Dermis blood vessel endothelial cell (primary cell): ENCODE data around the gene KIAA0319L. TPM values are rescaled to one million over a fixed set of nuclear protein-coding genes. Genes with fewer than 3 reads are reported as not detected.
"Not testable (repeated sequence)": the region's sequence is repeated elsewhere in the genome, so short reads cannot be mapped to it uniquely, and the experiment has no call there.

ENCODE experiments used
- DNase-seq: peaks from one replicate; pipeline ENCODE4 v3.0.0; 2010
- total RNA-seq: library from RNA; depleted of rRNA; stranded (reverse); fragments of >200 nt; gene quantifications from 2 replicates; pipeline ENCODE4 v1.2.3, GENCODE V29; 2014

Gene KIAA0319L
- 62.2 and 80.5 TPM in 2 replicates for total RNA-seq

- DNase-seq = peak; percentile 58
These were observed at the start of gene KIAA0319L for GRCh38 chr1:35557118-35557610. KIAA0319L (minus strand) TSS chr1:35557403; CDS start chr1:35554491, 2,912 bp downstream.

DNA sequence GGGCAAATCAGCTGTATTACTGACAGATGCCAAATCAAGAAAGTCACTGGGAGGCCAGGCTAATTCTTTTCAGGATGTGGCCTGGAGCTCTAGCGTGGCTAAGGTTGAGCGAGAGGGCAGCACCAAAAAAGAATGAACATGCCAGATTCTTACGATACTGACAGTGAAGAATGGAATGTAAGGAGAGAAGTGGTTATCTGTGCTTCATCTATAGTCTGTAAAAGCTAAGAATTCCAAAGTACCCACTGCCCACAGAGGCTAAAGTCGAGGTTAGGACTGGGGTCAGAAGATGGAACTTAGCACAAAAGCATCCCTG lies 48.6 kb upstream of the KIAA0319L start:
- DNase-seq = no peak

GRCh38 chr1:35605071-35605866 lies 48.1 kb upstream of the KIAA0319L start:
- no peak for DNase-seq

- no peak for DNase-seq
These were observed 46.7 kb upstream of the KIAA0319L start for GRCh38 chr1:35603941-35604340.

DNA sequence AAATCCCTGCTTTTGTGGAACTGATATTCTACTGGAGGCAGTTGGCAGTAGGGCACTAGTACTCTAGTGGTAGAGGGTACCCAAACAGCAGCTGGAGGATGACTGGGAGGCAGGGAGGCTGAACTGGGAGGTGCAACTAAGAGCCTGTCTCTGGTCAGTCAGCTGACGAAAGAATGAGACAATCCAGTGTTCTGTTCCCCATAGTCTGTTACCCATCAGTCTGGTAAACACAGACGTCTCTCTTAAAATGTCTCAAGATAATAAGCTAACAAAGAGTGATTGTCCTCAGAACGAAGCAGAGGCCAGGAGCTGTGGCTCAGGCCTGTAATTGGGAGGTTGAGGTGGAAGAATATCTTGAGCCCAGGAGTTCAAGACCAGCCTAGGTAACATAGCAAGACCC lies 46.3 kb upstream of the KIAA0319L start:
- no peak for DNase-seq

DNA sequence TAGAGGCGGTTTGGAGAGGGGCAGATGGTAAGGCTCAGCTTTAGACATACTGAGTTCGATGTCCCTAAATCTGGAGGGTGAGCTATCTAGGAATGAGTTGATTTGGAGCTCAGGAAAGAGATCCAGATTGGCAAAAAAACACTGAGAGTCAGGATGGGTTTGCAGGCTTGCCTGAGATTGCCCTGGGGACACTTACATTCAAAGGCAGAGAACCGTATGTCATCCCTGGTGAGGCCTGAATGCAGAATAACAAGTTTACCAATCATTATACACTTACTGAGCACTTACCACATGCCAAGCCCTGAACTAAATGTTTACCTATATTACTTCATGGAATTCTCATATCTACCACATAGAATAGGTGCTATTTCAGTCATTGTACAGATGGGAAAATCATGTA lies 43.4 kb upstream of the KIAA0319L start:
- DNase-seq = no peak

DNA sequence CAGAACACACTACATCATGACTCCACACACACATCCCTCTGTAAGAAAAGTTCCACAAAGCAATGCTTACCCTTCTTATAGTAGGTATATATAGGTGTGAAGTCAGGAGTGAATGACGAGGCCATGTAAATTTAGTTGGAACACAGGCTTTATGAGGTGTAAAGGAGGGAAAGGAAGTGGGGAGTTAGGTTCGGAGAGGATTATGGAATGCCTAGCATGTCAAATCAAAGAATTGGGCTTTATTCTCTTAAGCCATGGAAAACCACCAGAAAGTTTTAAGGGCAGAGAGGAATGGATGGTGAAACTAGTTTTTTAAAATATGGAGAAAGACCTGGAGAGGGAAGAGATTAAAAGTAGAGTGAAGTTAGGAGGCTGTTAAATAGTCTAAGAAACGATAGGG lies 42.2 kb upstream of the KIAA0319L start:
- no peak for DNase-seq

GRCh38 chr1:35598895-35599294 lies 41.7 kb upstream of the KIAA0319L start:
- no peak for DNase-seq

DNA sequence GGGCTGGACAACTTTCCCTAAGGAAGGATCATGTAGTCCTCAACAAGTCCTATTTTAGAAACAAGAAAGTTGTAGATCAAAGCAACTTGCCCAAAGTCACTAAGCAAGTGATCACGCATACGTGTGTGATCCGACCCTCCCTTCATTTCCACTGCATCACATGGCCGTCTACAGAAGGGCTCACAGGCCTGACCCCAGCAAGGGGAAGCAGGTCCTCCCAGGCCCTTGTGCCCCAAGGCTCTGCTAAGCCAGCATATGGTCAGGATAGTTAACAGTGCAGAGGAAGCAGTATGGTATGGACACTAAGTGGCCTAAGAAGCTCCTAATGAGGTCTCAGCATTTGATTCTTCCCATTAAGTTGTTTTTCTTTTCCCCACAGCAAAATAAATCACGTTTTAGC lies 40.7 kb upstream of the KIAA0319L start:
- no peak for DNase-seq

- no peak for DNase-seq
These were observed 38.5 kb upstream of the KIAA0319L start for GRCh38 chr1:35595684-35596083.

DNA sequence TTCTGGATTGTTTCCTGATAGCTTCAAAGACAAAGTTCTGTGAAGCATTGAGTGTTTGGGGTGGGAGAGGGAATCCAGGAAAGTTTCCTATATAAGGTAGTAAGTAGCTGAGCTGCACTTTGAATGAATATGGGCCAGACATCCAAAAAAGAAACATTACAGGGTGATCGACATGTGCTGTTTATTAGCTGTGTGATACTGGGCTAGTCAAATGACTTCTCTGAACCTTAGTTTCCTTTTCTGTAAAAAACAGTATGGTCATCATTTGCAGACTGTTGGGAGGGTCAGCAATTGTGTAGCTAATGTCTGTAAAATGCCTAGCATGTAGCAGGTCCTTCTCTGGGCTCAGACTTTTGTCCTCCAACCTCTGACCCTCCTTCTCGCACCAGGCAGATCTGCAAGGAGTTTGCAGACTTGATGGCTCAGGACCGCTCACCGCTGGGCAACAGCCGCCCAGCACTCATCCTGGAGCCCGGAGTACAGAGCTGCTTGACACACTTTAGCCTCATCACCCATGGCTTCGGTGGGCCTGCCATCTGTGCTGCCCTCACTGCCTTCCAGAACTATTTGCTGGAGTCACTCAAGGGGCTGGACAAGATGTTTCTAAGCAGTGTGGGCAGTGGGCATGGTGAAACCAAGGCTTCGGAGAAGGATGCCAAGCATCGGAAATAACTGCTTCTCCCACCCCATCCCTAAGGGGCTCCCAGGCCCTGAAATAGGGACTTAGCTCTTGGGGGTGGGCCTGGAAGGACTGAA lies 37.0 kb upstream of the KIAA0319L start:
- DNase-seq = no peak

DNA sequence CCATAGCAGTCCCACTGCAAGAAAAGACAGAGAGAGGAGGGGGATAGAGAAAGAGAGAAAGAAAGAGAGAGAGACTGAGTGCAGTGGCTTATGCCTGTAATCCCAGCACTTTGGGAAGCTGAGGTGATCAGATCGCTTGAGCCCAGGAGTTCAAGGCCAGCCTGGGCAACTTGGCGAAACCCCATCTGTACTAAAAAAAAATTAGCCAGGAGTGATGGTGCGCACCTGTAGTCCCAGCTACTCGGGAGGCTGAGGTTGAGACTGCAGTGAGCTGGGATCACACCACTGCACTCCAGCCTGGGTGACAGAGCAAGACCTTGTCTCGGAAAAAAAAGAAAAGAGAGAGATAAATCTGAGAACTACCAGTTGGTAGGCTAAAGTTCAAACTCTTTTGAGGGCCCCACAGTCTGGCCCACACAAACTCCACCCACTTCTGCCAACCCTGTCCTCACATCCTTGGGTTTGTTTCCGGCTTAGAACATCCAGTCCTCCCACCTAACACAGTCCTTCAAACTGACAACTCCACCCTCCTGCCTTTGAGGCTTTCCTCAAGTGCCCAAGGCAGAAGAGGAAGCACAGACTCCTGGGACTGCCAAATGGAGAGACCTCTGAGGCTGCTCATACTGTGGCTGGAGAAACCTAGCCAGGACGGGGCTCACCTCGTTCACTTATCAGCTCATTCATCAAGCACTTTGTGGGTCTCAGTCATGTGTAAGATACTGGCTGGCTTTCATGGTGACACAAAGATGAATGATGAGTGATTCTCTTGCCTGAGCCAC lies 36.0 kb upstream of the KIAA0319L start:
- DNase-seq = no peak

GRCh38 chr1:35591211-35591610 lies 34.0 kb upstream of the KIAA0319L start:
- DNase-seq = no peak

DNA sequence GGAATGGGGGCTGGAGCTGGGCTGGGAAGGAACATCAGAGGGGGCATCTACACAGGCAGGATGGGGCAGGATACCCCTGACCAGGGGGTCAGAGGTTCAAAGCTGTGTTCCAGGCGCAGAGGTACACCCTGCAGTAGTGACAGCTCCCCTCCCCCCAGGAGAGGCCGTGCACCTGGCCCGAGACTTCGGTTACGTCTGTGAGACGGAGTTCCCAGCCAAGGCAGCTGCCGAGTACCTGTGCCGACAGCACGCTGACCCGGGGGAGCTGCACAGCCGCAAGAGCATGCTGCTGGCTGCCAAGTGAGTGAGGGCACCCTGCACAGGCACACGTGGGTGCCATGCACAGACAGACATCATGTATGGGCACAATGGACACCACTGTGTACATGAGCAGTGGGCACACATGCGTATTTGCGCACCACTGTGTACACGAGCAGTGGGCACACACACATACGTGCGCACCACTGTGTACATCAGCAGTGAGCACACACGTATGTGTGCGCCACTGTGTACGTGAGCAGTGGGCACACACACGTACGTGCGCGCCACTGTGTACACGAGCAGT lies 33.4 kb upstream of the KIAA0319L start:
- no peak for DNase-seq

- DNase-seq = no peak
These were observed 32.6 kb upstream of the KIAA0319L start for GRCh38 chr1:35589516-35590427.

GRCh38 chr1:35588197-35588910 lies 31.2 kb upstream of the KIAA0319L start:
- no peak for DNase-seq

- DNase-seq = no peak
These were observed 30.5 kb upstream of the KIAA0319L start for GRCh38 chr1:35587736-35588135.

DNA sequence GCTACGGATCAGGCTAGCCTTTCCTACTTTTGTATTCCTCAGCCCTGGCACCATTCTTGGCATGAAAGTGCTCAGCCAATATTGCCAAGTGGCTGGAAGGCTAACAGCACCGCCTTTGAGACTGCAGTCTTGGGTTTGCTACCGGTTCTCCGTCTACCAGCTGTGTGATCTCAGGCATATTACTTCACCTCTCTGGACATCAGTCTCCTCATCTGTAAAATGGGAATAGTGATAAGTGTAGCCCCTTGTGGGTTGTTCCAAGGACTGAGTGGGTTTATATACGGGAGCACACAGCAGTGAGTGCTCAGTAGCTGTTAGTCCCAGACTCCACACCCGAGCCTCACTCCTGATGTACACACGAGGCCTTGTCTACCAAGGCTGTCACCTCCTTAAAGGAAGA lies 29.6 kb upstream of the KIAA0319L start:
- DNase-seq = no peak

DNA sequence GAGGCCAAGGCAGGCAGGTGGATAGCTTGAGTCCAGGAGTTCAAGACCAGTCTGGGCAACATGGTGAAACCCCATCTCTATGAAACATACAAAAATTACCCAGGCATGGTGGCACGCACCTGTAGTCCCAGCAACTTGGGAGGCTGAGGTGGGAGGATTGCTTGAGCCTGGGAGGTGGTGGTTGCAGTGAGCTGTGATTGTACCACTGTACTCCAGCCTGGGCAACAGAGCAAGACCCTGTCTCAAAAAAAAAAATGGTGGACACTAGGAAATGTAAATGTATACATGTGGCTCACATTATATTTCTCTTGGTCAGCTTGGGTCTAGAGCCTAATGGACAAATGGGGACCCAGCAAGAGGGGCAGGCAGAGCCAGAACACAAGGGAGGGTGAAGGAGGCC lies 28.6 kb upstream of the KIAA0319L start:
- not testable (repeated sequence) for DNase-seq

GRCh38 chr1:35585281-35585680 lies 28.1 kb upstream of the KIAA0319L start:
- DNase-seq = no peak

- DNase-seq = not testable (repeated sequence)
These were observed 24.4 kb upstream of the KIAA0319L start for GRCh38 chr1:35581621-35582020.
